GM19193 (cell line): ENCODE measurements around the gene PRIM1.
A peak's percentile ranks its signal among the peaks of the same experiment; 100 is the strongest.

ENCODE experiments used
- POLR2A ChIP-seq: IDR thresholded peaks from 4 replicates; pipeline ENCODE4 v1.6.1; 2011; ENCODE audit not compliant: insufficient read depth, insufficient read length; ENCODE audit errors: extremely low read depth

Gene PRIM1

GRCh38 chr12:56722832-56723231 is 29.3 kb downstream of the PRIM1 start:
- TF ChIP-seq POLR2A = no peak

GRCh38 chr12:56721721-56722120 is 30.4 kb downstream of the PRIM1 start:
- TF ChIP-seq POLR2A = no peak

GRCh38 chr12:56721216-56721615 is 30.9 kb downstream of the PRIM1 start:
- no peak for TF ChIP-seq POLR2A

GRCh38 chr12:56720731-56721151 is 31.4 kb downstream of the PRIM1 start:
- no peak for TF ChIP-seq POLR2A

GRCh38 chr12:56719056-56719455 is 33.1 kb downstream of the PRIM1 start:
- no peak for TF ChIP-seq POLR2A

- no peak for TF ChIP-seq POLR2A
Observed at GRCh38 chr12:56718636-56719035, 33.5 kb downstream of the PRIM1 start.

- TF ChIP-seq POLR2A = no peak
Observed at GRCh38 chr12:56718149-56718548, 34.0 kb downstream of the PRIM1 start.

GRCh38 chr12:56716933-56717880 is 34.9 kb downstream of the PRIM1 start:
- TF ChIP-seq POLR2A = no peak

GRCh38 chr12:56716458-56716857 is 35.7 kb downstream of the PRIM1 start:
- no peak for TF ChIP-seq POLR2A

GRCh38 chr12:56715798-56716197 is 36.3 kb downstream of the PRIM1 start:
- peak; percentile 24 for TF ChIP-seq POLR2A

- no peak for TF ChIP-seq POLR2A
Observed at GRCh38 chr12:56714431-56714929, 37.6 kb downstream of the PRIM1 start.

- no peak for TF ChIP-seq POLR2A
Observed at GRCh38 chr12:56713345-56713744, 38.8 kb downstream of the PRIM1 start.

GRCh38 chr12:56709759-56710376 is 42.3 kb downstream of the PRIM1 start:
- TF ChIP-seq POLR2A = no peak

GRCh38 chr12:56699020-56699661 is 53.0 kb downstream of the PRIM1 start:
- no peak for TF ChIP-seq POLR2A
